ENCODE data around the gene TNFSF18.

The TNFSF18 gene

DNA sequence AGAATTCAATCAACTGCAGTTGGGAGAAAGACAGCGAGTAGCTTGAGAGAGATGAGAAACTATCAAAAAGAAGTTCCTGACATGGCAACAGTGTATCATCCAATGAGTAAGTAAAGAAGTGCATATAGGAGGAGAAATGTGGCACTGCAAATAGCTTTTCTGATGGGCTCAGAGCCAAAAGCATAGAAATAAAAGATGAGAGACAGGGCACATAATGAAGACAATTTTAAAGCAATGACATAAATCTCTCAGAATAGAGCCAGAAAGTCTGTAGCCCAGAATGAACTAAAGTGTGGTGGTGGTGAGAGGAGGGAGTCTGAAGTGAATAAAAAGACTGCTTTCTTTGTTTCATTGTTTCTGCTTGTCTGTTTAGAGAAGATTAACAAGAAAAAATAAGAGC lies 34.3 kb downstream of the TNFSF18 start:
- Mint-ChIP-seq H3K4me1 (peaks cover 38% of the 10 kb centered on the region), H3K27me3 (no peaks in the 10 kb centered on the region), H3K27ac (no peak overlapping the region), H3K9me3 (peaks cover 1% of the 10 kb centered on the region), H3K36me3 (no peaks in the 10 kb centered on the region), H3K4me3 (no peak overlapping the region)
- ATAC-seq (ENCODE audit: low read depth) (no peak), DNase-seq (ENCODE audit: low spot score in 2 of 2) (no peak)

DNA sequence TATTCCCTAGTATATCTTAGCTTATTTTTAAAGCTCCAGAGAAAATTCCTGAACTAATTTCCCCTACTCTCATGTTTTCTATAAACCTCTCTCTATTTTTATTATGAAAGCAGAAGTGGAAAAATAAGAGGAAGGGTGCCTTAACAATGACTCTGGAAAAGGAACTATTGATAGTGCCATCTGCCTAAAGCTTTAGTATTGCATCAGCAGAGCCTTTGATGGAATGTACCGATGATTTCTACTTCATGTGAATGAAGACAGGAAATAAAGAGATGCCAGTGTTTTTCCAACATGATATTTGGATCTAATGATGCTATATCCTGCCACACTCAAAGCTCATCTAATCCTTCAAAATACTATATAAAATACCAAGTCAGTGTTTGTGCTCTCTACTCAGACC lies 35.1 kb downstream of the TNFSF18 start:
- DNase-seq (ENCODE audit: low spot score in 2 of 2) (no peak), ATAC-seq (ENCODE audit: low read depth) (peak; percentile 33)
- peaks cover 1% of the 10 kb centered on the region for H3K9me3 Mint-ChIP-seq
- no peaks in the 10 kb centered on the region for H3K27me3 Mint-ChIP-seq
- H3K36me3 Mint-ChIP-seq, result no peaks in the 10 kb centered on the region
- no peak overlapping the region for H3K4me3 Mint-ChIP-seq
- H3K4me1 Mint-ChIP-seq, result peaks cover 30% of the 10 kb centered on the region
- H3K27ac Mint-ChIP-seq, result no peak overlapping the region

DNA sequence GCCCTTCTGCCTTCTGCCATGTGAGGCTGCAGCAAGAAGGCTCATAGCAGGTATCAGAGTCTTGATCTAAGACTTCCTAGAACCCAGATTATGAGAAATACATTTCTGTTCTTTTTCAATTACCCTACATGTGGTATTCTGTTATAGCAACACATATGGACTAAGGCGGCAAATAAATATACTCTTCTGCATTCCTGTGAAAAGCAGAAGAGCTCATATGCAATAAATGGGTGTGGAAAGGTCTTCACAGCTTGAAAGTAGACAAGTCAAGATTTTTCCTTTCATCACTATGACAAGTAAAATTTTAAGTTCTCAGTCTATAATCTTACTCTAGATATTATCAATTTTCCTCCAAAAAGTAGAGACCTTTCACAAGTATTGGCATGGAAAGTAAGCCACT lies 36.6 kb downstream of the TNFSF18 start:
- Mint-ChIP-seq H3K9me3 (no peaks in the 10 kb centered on the region), H3K4me1 (peaks cover 22% of the 10 kb centered on the region), H3K4me3 (no peak overlapping the region), H3K36me3 (no peaks in the 10 kb centered on the region), H3K27me3 (no peaks in the 10 kb centered on the region), H3K27ac (no peak overlapping the region)
- ATAC-seq (ENCODE audit: low read depth) (no peak), DNase-seq (ENCODE audit: low spot score in 2 of 2) (no peak)

DNA sequence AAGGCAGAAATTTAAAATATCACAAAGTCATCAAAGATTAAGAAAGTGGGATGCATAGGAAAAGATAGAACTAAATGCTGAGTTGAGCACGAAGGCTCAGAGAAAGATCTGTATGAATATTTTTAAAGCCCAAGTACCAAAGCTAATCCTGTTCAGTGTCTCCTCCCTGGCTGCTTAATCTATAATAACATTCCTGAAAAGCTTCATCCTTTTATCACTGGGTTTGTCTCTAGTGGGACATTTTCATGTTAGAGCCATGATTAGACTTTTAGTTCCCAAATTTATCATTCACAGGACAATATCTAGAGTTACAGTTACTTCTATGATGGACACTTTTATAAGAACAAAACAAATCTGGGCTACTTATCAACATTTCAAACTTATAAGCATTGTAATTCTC lies 38.6 kb downstream of the TNFSF18 start:
- peaks cover 10% of the 10 kb centered on the region for H3K4me1 Mint-ChIP-seq
- H3K27me3 Mint-ChIP-seq, result no peaks in the 10 kb centered on the region
- ATAC-seq (ENCODE audit: low read depth) (no peak), DNase-seq (ENCODE audit: low spot score in 2 of 2) (no peak)
- H3K4me3 Mint-ChIP-seq, result no peak overlapping the region
- no peaks in the 10 kb centered on the region for H3K36me3 Mint-ChIP-seq
- H3K9me3 Mint-ChIP-seq, result peaks cover 2% of the 10 kb centered on the region
- H3K27ac Mint-ChIP-seq, result no peak overlapping the region

DNA sequence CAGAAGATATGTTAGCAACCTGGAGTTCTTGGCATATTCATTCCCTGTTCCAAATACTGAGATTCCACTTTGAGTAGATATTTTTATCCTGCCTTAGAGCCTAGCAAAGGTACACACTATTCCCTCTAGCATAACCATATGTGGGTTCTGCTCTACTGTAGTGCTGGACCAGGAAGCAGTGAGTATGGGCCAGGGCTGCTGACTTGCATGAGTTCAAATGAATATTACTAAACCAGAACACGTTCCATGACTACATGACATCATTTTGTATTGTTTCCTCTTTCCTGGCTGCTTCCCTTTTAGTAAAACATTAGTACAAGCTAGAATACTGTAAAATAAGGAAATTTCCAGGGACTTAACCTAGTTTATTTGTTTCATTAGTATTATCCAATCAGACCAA lies 41.1 kb downstream of the TNFSF18 start:
- no peaks in the 10 kb centered on the region for H3K36me3 Mint-ChIP-seq
- DNase-seq (ENCODE audit: low spot score in 2 of 2), result no peak

DNA sequence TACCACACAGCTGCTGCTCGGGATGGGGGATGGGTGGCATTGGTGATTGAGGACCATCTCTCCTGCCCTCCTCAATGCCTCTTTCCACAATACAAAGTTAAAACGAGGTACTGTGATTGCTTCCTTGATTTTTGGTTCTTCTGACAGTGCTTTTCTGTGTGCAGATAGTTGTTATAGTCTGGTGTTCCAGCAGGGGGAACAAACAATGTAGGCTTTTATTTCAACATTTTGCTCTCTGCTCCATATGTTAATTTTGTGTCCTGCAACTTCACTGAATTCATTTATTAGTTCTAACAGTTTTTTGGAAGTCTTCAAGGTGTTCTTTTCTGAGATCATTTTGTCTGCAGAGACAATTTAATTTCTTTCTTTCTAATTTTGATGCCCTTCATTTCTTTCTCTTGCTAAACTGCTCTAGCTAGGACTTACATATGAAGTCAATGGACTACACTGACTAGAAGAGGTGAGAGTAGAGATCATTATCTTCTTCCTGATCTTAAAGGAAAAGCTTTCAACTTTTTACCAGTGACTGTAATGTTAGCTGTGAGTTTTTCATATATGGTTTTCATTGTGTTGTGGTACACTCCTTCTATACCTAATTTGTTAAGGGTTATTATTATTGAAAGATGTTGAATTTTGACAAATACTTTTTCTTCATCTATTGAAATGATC lies 45.4 kb downstream of the TNFSF18 start:
- no peak overlapping the region for H3K27ac Mint-ChIP-seq
- peaks cover 17% of the 10 kb centered on the region for H3K9me3 Mint-ChIP-seq
- no peaks in the 10 kb centered on the region for H3K4me1 Mint-ChIP-seq
- H3K27me3 Mint-ChIP-seq, result peaks cover 1% of the 10 kb centered on the region
- H3K36me3 Mint-ChIP-seq, result peaks cover 9% of the 10 kb centered on the region
- no peak overlapping the region for H3K4me3 Mint-ChIP-seq
- DNase-seq (ENCODE audit: low spot score in 2 of 2), result no peak
- ATAC-seq (ENCODE audit: low read depth), result no peak

More for the DNA sequence above, 41.1 kb downstream of the TNFSF18 start:
- no peak overlapping the region for H3K27ac Mint-ChIP-seq
- peaks cover 2% of the 10 kb centered on the region for H3K9me3 Mint-ChIP-seq
- H3K27me3 Mint-ChIP-seq, result no peaks in the 10 kb centered on the region
- no peak for ATAC-seq (ENCODE audit: low read depth)
- H3K4me1 Mint-ChIP-seq, result no peaks in the 10 kb centered on the region
- no peak overlapping the region for H3K4me3 Mint-ChIP-seq

DNA sequence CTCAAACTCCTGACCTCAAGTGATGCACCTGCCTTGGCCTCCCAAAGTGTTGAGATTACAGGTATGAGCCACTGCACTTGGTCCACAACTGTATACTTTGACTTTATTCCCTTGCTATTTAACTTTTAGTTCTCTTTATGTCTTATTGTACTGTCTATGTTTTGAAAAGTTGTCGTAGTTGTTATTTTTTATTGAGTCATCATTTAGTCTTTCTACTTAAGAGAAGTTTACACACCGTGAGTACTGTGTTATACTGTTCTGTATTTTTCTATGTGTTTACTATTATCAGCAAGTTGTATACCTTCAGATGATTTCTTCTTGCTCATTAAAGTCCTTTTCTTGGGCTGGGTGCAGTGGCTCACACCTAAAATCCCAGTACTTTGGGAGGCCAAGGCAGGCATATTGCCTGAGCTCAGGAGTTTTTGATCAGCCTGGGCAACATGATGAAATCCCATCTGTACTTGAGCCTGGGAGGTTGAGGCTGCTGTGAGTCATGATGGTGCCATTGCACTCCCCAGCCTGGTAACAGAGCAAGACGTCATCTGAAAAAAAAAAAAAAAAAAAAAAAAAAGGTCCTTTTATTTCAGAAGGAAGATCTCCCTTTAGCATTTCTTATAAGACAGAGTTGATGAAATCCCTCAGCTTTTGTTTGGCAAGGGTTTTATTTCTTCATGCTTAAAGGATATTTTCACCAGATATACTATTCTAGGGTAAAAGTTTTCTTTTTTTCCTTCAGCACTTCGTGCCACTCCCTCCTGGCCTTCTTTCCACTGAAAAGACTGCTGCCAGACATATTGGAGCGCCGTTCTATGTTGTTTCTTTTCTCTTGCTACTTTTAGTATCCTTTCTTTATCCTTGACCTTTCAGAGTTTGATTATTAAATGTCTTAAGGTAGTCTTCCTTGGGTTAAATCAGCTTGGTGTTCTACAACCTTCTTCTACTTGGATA lies 47.6 kb downstream of the TNFSF18 start:
- no peak overlapping the region for H3K4me3 Mint-ChIP-seq
- H3K27me3 Mint-ChIP-seq, result peaks cover 1% of the 10 kb centered on the region
- DNase-seq (ENCODE audit: low spot score in 2 of 2), result no peak
- H3K36me3 Mint-ChIP-seq, result peaks cover 9% of the 10 kb centered on the region
- H3K27ac Mint-ChIP-seq, result no peak overlapping the region
- ATAC-seq (ENCODE audit: low read depth), result no peak
- peaks cover 20% of the 10 kb centered on the region for H3K9me3 Mint-ChIP-seq
- H3K4me1 Mint-ChIP-seq, result no peaks in the 10 kb centered on the region

DNA sequence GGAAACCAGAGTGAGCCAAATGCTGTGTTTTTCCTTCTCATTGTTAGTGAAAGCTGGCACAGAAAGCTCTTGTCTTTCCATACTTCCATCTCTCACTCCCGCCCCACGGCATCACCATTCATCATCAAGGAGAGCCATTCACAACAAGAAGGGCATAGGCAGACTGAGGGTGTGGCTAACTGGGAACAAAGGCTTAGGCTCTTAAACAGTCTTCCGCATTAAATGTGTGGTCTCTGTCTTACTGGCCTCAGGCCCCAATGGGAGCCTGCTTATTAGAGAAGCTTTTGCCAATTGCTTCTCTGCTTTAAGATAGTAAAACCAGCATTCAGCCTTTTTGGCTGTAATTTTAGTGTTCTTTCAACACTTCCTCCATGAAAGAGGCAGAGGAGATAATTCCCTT lies 51.4 kb downstream of the TNFSF18 start:
- no peak overlapping the region for H3K4me3 Mint-ChIP-seq
- H3K9me3 Mint-ChIP-seq, result peaks cover 23% of the 10 kb centered on the region
- no peaks in the 10 kb centered on the region for H3K4me1 Mint-ChIP-seq
- no peak for ATAC-seq (ENCODE audit: low read depth)
- H3K27ac Mint-ChIP-seq, result no peak overlapping the region
- DNase-seq (ENCODE audit: low spot score in 2 of 2), result no peak
- H3K27me3 Mint-ChIP-seq, result peaks cover 1% of the 10 kb centered on the region
- H3K36me3 Mint-ChIP-seq, result peaks cover 9% of the 10 kb centered on the region

DNA sequence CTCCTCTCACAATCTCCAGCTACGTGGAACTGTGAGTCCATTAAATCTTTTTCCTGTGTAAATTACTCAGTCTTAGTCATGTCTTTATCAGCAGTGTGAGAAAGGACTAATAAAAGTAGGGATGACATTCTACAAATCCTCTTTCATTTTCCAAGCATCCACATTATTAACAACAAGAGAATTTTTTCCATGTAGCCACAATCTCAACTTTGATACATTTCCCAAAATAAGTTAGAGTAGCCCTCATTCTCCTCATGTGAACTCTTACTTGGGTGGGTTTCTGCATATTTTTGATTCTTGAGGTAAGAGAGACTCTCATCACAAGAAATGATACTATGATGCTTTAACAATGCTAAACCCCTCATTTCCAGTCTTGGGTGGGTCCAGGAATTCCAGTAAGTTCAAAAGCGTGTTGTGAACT lies 52.8 kb downstream of the TNFSF18 start:
- Mint-ChIP-seq H3K4me1 (no peaks in the 10 kb centered on the region), H3K9me3 (peaks cover 23% of the 10 kb centered on the region), H3K27me3 (peaks cover 1% of the 10 kb centered on the region), H3K36me3 (peaks cover 8% of the 10 kb centered on the region), H3K4me3 (no peak overlapping the region), H3K27ac (no peak overlapping the region)
- no peak for DNase-seq (ENCODE audit: low spot score in 2 of 2)
- ATAC-seq (ENCODE audit: low read depth), result no peak

DNA sequence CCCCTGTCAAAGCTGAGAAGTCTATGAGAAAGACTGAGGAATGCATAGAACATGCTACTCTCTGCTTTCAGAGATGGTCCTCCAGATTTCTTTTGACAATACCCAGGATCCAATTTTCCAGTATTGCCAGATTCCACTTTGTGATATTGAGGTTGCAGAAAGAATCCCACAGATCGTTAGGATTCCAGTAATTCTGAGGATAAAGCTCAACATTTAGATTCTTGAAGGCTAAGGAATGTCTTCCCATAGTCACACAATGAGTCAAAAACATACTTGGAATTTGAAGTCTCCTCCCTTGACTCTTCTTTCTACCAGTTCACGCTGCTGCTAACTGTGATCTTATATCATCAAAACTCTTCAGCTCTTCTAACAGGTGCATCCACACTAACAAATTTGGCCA lies 57.1 kb downstream of the TNFSF18 start:
- H3K27ac Mint-ChIP-seq, result no peak overlapping the region
- ATAC-seq (ENCODE audit: low read depth) (no peak), DNase-seq (ENCODE audit: low spot score in 2 of 2) (no peak)
- H3K27me3 Mint-ChIP-seq, result no peaks in the 10 kb centered on the region
- H3K4me3 Mint-ChIP-seq, result no peak overlapping the region
- H3K9me3 Mint-ChIP-seq, result peaks cover 4% of the 10 kb centered on the region
- no peaks in the 10 kb centered on the region for H3K4me1 Mint-ChIP-seq
- no peaks in the 10 kb centered on the region for H3K36me3 Mint-ChIP-seq

DNA sequence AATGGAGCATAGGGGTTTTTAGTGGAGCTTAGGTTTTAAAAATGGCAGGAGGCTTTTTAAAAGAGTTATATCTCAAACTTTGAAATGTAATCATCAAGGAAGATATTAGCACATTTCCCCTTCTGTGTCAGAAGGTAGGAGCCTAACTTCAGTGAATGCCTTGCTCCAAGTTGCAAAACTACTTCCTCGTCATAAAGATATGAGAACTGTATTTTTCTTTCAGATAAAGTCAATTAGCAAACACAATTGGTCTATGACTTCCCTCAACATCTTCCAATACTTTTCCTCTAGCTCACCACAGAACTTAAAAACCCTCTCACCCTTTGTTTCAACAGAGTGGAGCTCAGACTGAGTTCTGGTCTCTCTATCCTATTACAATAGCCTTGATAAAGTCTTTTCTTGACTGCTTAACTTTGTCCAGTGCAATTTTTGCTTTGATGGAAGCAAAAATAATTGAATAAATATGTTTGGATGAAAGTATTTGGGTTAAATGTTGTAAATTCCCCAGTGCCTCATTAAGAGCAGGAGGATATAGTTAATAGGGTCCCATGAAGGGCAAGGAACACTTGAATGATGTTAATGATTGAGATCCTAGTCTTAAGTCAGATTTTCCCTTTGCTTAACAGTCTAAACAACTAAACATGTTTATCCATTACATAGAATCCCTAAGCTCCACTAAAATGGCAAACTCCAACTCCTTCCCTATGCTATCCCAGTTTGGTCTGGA lies 58.9 kb downstream of the TNFSF18 start:
- DNase-seq (ENCODE audit: low spot score in 2 of 2), result no peak
- Mint-ChIP-seq H3K9me3 (peaks cover 3% of the 10 kb centered on the region), H3K4me1 (no peaks in the 10 kb centered on the region), H3K27me3 (no peaks in the 10 kb centered on the region), H3K4me3 (no peak overlapping the region), H3K36me3 (no peaks in the 10 kb centered on the region), H3K27ac (no peak overlapping the region)
- ATAC-seq (ENCODE audit: low read depth), result no peak

DNA sequence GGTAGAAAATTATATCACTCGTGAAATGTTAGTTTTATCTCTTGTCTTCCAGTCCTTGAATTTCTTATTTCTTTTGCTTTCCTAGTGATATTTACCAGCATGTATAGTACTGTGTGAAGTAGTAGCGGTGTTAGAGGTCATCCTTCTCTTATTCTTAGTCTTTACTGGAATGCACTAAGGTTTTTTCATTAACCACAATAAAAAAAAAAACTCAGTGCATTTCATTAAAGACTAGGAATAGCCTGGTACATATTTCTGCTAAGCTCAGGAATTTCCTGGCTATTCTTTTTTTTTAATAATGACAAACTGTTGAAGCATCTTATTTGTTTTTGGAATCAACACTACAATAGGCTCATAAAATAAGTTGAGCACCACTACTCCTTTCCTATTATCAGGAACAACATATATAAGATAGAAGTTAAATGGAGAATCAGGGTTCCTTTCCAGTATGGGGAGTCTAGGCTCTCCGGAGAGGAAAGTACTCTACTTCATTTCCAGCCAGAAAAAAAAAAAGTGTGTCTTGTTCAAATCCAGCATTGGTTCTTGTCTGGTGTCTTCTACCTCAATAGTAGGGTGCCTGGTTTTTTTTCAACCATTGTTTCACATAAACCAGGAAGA lies 60.0 kb downstream of the TNFSF18 start:
- no peak for ATAC-seq (ENCODE audit: low read depth)
- Mint-ChIP-seq H3K36me3 (no peaks in the 10 kb centered on the region), H3K27ac (no peak overlapping the region), H3K9me3 (no peaks in the 10 kb centered on the region), H3K4me3 (no peak overlapping the region), H3K27me3 (no peaks in the 10 kb centered on the region), H3K4me1 (no peaks in the 10 kb centered on the region)
- DNase-seq (ENCODE audit: low spot score in 2 of 2), result no peak

All from memory B cell (primary cell).